HEK293 (cell line): ENCODE results near the gene SF3B3.

Experiments
- CTCF ChIA-PET: fragments of 350-600 bp; formaldehyde crosslinking; extraction: SDS; loops from one replicate; lab custom pipeline; 2021; ENCODE audit warnings: antibody characterized with exemption; lab: Yijun Ruan, JAX
- POLR2A ChIA-PET: fragments of 300-600 bp; formaldehyde crosslinking; extraction: SDS; loops from one replicate; lab custom pipeline; 2020; ENCODE audit warnings: antibody characterized with exemption, inconsistent platforms; lab: Yijun Ruan, JAX
- H3K27ac ChIP-seq: fragments of 200-500 bp; sonication (Bioruptor generic); 2 replicates; pipeline ENCODE4 v1.5.1; 2014; ENCODE audit warnings: low read depth, low read length, control low read depth, inconsistent platforms; ENCODE audit errors: extremely low read depth
- H3K36me3 ChIP-seq, 2 experiments: fragments of 200-500 bp in 1 of 2; sonication (Bioruptor generic) in 1 of 2; 1 replicate in 1 of 2; 2 replicates in 1 of 2; pipeline ENCODE4 v1.5.1; 2014 to 2017; ENCODE audit warnings: inconsistent platforms in 2 of 2, low read length in 2 of 2; ENCODE audit not compliant: control insufficient read depth in 2 of 2, insufficient read depth in 1 of 2
- H3K4me1 ChIP-seq: fragments of 200-500 bp; sonication (Bioruptor generic); 2 replicates; pipeline ENCODE4 v1.5.1; 2014; ENCODE audit warnings: mild to moderate bottlenecking, low read length, inconsistent platforms; ENCODE audit not compliant: control insufficient read depth, insufficient read depth
- H3K4me3 ChIP-seq: 2 replicates; pipeline ENCODE4 v1.5.1; 2011; ENCODE audit warnings: low read depth, mild to moderate bottlenecking, control low read depth, low read length, moderate library complexity
- H3K9me3 ChIP-seq: fragments of 200-500 bp; sonication (Bioruptor generic); 2 replicates; pipeline ENCODE4 v1.5.1; 2014; ENCODE audit warnings: low read depth, low read length, inconsistent platforms; ENCODE audit not compliant: control insufficient read depth, insufficient read depth
- GLIS2 ChIP-seq: fragments of 450-650 bp; formaldehyde crosslinking; IDR thresholded peaks from 2 replicates; pipeline ENCODE4 v1.5.1; 2016; ENCODE audit warnings: missing biosample characterization, missing genetic modification characterization
- KLF1 ChIP-seq: fragments of 450-650 bp; formaldehyde crosslinking; IDR thresholded peaks from 2 replicates; pipeline ENCODE4 v1.5.1; 2016; ENCODE audit warnings: missing biosample characterization, missing genetic modification characterization
- KLF7 ChIP-seq: fragments of 450-650 bp; formaldehyde crosslinking; IDR thresholded peaks from 2 replicates; pipeline ENCODE4 v1.5.1; 2016; ENCODE audit warnings: missing biosample characterization, missing genetic modification characterization, borderline replicate concordance
- KLF9 ChIP-seq: fragments of 450-650 bp; formaldehyde crosslinking; IDR thresholded peaks from 2 replicates; pipeline ENCODE4 v1.5.1; 2016; ENCODE audit warnings: missing biosample characterization, missing genetic modification characterization, low read depth
- MEIS1 ChIP-seq: sonication (generic); formaldehyde crosslinking; IDR thresholded peaks from 2 replicates; pipeline ENCODE4 v1.8.1; 2022; ENCODE audit warnings: missing genetic modification reagents, mild to moderate bottlenecking, borderline replicate concordance
- OVOL3 ChIP-seq: fragments of 450-650 bp; formaldehyde crosslinking; IDR thresholded peaks from 2 replicates; pipeline ENCODE4 v1.5.1; 2016; ENCODE audit warnings: missing biosample characterization, missing genetic modification characterization
- PRDM1 ChIP-seq: fragments of 450-650 bp; formaldehyde crosslinking; IDR thresholded peaks from 2 replicates; pipeline ENCODE4; 2016; ENCODE audit warnings: missing biosample characterization, missing genetic modification characterization
- ZBTB1 ChIP-seq: fragments of 450-650 bp; formaldehyde crosslinking; IDR thresholded peaks from 2 replicates; pipeline ENCODE4 v1.5.1; 2016; ENCODE audit warnings: missing biosample characterization, missing genetic modification characterization
- ZBTB21 ChIP-seq: fragments of 450-650 bp; formaldehyde crosslinking; IDR thresholded peaks from 2 replicates; pipeline ENCODE4 v1.5.1; 2017; ENCODE audit warnings: missing biosample characterization, missing genetic modification characterization
- ZNF184 ChIP-seq: fragments of 450-650 bp; IDR thresholded peaks from 2 replicates; pipeline ENCODE4 v1.5.1; 2018; ENCODE audit warnings: missing biosample characterization, mild to moderate bottlenecking, missing genetic modification characterization
- ZNF280D ChIP-seq: fragments of 450-650 bp; formaldehyde crosslinking; IDR thresholded peaks from 2 replicates; pipeline ENCODE4 v1.5.1; 2016; ENCODE audit warnings: missing biosample characterization, missing genetic modification characterization
- ZNF404 ChIP-seq: fragments of 450-650 bp; formaldehyde crosslinking; IDR thresholded peaks from 2 replicates; pipeline ENCODE4 v1.5.1; 2017; ENCODE audit warnings: missing biosample characterization, missing genetic modification characterization
- ZNF600 ChIP-seq: fragments of 450-650 bp; formaldehyde crosslinking; IDR thresholded peaks from 2 replicates; pipeline ENCODE4 v1.5.1; 2016; ENCODE audit warnings: missing biosample characterization, missing genetic modification characterization
- ZNF624 ChIP-seq: fragments of 450-650 bp; formaldehyde crosslinking; IDR thresholded peaks from 2 replicates; pipeline ENCODE4 v1.5.1; 2017; ENCODE audit warnings: missing biosample characterization, missing genetic modification characterization
- ZNF792 ChIP-seq: fragments of 450-650 bp; formaldehyde crosslinking; IDR thresholded peaks from 2 replicates; pipeline ENCODE4 v1.5.1; 2016; ENCODE audit warnings: missing biosample characterization, missing genetic modification characterization
- ZNF837 ChIP-seq: fragments of 450-650 bp; formaldehyde crosslinking; IDR thresholded peaks from 2 replicates; pipeline ENCODE4 v1.5.1; 2016; ENCODE audit warnings: missing biosample characterization, missing genetic modification characterization
- TF ChIP-seq, protein P1 (sequence below): fragments of 450-650 bp; formaldehyde crosslinking; IDR thresholded peaks from 2 replicates; pipeline ENCODE4 v1.5.1; 2016; ENCODE audit warnings: missing biosample characterization, missing genetic modification characterization, borderline replicate concordance
- TF ChIP-seq, protein P2 (sequence below): fragments of 450-650 bp; formaldehyde crosslinking; IDR thresholded peaks from 2 replicates; pipeline ENCODE4 v1.5.1; 2016; ENCODE audit warnings: missing biosample characterization, missing genetic modification characterization
- TF ChIP-seq, protein P3 (sequence below): fragments of 450-650 bp; formaldehyde crosslinking; IDR thresholded peaks from 2 replicates; pipeline ENCODE4 v1.5.1; 2017; ENCODE audit warnings: missing biosample characterization, missing genetic modification characterization

Gene SF3B3

DNA sequence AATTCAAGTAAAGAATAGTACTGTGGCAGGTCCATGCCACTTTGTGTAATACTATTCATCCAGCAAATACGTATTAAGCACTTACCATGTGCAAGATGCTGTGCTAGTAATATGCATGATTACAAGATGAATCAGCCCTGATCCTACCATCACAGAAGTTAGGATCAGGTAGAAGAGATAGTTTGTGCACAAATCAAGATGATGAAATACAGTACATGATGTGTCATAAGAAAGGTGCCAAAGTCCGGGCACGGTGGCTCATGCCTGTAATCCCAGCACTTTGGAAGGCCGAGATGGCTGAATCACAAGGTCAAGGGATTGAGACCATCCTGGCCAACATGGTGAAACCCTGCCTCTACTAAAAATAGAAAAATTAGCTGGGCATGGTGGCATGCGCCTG lies 11.2 kb upstream of the SF3B3 start (continued):
- TF ChIP-seq ZNF280D (tag by site-specific recombination) = no peak
- no peak for TF ChIP-seq ZBTB1 (tag by site-specific recombination)
- no peak for TF ChIP-seq PRDM1 (tag by site-specific recombination)
- no peak for TF ChIP-seq ZNF837 (tag by site-specific recombination)
- TF ChIP-seq, all 188 proteins: peak for 0

- no peak overlapping the region for H3K4me3 ChIP-seq
- H3K27ac ChIP-seq = no peak overlapping the region
- no peaks in the 10 kb centered on the region for H3K9me3 ChIP-seq
- H3K36me3 ChIP-seq = peaks cover 22 to 38% of the 10 kb centered on the region in 2 experiments; a peak in 2 of 3 replicates
- TF ChIP-seq KLF1 (tag by site-specific recombination) (no peak), ZNF624 (tag by site-specific recombination) (no peak), GLIS2 (tag by site-specific recombination) (no peak), KLF9 (no peak)
- TF ChIP-seq, protein P1, sequence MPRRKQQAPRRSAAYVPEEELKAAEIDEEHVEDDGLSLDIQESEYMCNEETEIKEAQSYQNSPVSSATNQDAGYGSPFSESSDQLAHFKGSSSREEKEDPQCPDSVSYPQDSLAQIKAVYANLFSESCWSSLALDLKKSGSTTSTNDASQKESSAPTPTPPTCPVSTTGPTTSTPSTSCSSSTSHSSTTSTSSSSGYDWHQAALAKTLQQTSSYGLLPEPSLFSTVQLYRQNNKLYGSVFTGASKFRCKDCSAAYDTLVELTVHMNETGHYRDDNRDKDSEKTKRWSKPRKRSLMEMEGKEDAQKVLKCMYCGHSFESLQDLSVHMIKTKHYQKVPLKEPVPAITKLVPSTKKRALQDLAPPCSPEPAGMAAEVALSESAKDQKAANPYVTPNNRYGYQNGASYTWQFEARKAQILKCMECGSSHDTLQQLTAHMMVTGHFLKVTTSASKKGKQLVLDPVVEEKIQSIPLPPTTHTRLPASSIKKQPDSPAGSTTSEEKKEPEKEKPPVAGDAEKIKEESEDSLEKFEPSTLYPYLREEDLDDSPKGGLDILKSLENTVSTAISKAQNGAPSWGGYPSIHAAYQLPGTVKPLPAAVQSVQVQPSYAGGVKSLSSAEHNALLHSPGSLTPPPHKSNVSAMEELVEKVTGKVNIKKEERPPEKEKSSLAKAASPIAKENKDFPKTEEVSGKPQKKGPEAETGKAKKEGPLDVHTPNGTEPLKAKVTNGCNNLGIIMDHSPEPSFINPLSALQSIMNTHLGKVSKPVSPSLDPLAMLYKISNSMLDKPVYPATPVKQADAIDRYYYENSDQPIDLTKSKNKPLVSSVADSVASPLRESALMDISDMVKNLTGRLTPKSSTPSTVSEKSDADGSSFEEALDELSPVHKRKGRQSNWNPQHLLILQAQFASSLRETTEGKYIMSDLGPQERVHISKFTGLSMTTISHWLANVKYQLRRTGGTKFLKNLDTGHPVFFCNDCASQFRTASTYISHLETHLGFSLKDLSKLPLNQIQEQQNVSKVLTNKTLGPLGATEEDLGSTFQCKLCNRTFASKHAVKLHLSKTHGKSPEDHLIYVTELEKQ (tag by site-specific recombination) = no peak
- H3K4me1 ChIP-seq = 0 out of 2 replicates have a peak, but pooled peaks cover 3% of the 10 kb centered on the region
- CTCF ChIA-PET = no interaction called here
- POLR2A ChIA-PET = interaction anchor here (0.6 to 5.9 kb wide), 2 partner anchors 9 to 140 kb away, joined by 3 to 42 read pairs; no protein-coding TSS in a partner anchor
Measured at GRCh38 chr16:70520612-70521297, 2.9 kb upstream of the SF3B3 start.

- Histone ChIP-seq H3K27ac (peak overlapping the region; percentile 99; the same call in 1 of the 2 replicates), H3K9me3 (no peaks in the 10 kb centered on the region), H3K4me1 (peaks cover 12% of the 10 kb centered on the region), H3K36me3 (peaks cover 16 to 36% of the 10 kb centered on the region in 2 experiments), H3K4me3 (peak overlapping the region; percentile 91)
- CTCF ChIA-PET = interaction anchor here (0.6 to 1.1 kb wide), 4 partner anchors 10 to 142 kb away, joined by 3 read pairs; no protein-coding TSS in a partner anchor
- POLR2A ChIA-PET = interaction anchor here (0.5 to 5.9 kb wide), 9 partner anchors 15 to 233 kb away, joined by 3 to 42 read pairs (median 4); partner anchors contain the start of genes AARS1, DDX19A and FCSK
- TF ChIP-seq KLF7 (tag by site-specific recombination) = no peak
- no peak for TF ChIP-seq ZNF404 (tag by site-specific recombination)
- no peak for TF ChIP-seq ZNF184
- no peak for TF ChIP-seq OVOL3 (tag by site-specific recombination)
- TF ChIP-seq GLIS2 (tag by site-specific recombination) = no peak
- no peak for TF ChIP-seq ZNF600 (tag by site-specific recombination)
- TF ChIP-seq, protein P2, sequence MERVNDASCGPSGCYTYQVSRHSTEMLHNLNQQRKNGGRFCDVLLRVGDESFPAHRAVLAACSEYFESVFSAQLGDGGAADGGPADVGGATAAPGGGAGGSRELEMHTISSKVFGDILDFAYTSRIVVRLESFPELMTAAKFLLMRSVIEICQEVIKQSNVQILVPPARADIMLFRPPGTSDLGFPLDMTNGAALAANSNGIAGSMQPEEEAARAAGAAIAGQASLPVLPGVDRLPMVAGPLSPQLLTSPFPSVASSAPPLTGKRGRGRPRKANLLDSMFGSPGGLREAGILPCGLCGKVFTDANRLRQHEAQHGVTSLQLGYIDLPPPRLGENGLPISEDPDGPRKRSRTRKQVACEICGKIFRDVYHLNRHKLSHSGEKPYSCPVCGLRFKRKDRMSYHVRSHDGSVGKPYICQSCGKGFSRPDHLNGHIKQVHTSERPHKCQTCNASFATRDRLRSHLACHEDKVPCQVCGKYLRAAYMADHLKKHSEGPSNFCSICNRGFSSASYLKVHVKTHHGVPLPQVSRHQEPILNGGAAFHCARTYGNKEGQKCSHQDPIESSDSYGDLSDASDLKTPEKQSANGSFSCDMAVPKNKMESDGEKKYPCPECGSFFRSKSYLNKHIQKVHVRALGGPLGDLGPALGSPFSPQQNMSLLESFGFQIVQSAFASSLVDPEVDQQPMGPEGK (tag by site-specific recombination) = no peak
- TF ChIP-seq, protein P3, sequence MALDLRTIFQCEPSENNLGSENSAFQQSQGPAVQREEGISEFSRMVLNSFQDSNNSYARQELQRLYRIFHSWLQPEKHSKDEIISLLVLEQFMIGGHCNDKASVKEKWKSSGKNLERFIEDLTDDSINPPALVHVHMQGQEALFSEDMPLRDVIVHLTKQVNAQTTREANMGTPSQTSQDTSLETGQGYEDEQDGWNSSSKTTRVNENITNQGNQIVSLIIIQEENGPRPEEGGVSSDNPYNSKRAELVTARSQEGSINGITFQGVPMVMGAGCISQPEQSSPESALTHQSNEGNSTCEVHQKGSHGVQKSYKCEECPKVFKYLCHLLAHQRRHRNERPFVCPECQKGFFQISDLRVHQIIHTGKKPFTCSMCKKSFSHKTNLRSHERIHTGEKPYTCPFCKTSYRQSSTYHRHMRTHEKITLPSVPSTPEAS = no peak
- no peak for TF ChIP-seq KLF9
- no peak for TF ChIP-seq ZBTB21
- no peak for TF ChIP-seq ZNF792
- no peak for TF ChIP-seq MEIS1
Measured at GRCh38 chr16:70522216-70523075, 1.2 kb upstream of the SF3B3 start.
